GM18507 (cell line): ENCODE results near the gene PPP2R3A.
A peak's percentile ranks its signal among the peaks of the same experiment; 100 is the strongest.
"Not testable (repeated sequence)": the region's sequence is repeated elsewhere in the genome, so short reads cannot be mapped to it uniquely, and the experiment has no call there.

ENCODE experiments used
- DNase-seq: peaks from one replicate; pipeline ENCODE4 v3.0.0; 2011; ENCODE audit warnings: low read depth; ENCODE audit not compliant: insufficient read length; ENCODE audit errors: extremely low spot score
- FAIRE-seq: peaks from 2 replicates; lab custom pipeline; 2011; peaks lifted over from hg19 to GRCh38; lab: Jason Lieb, UNC

PPP2R3A gene

GRCh38 chr3:136186846-136187245, 221.3 kb downstream of the PPP2R3A start:
- DNase-seq (no peak), FAIRE-seq (no peak)

- no peak for FAIRE-seq
- DNase-seq = no peak
Observed at GRCh38 chr3:136187868-136188267, 222.3 kb downstream of the PPP2R3A start.

- DNase-seq (no peak), FAIRE-seq (no peak)
Observed at GRCh38 chr3:136189043-136189442, 223.5 kb downstream of the PPP2R3A start.

GRCh38 chr3:136189859-136190617, 224.5 kb downstream of the PPP2R3A start:
- FAIRE-seq (no peak), DNase-seq (no peak)

GRCh38 chr3:136192195-136192594, 226.7 kb downstream of the PPP2R3A start:
- not testable (repeated sequence) for FAIRE-seq, DNase-seq

- DNase-seq = no peak
- no peak for FAIRE-seq
Observed at GRCh38 chr3:136192831-136193230, 227.3 kb downstream of the PPP2R3A start.

GRCh38 chr3:136193278-136194054, 227.9 kb downstream of the PPP2R3A start:
- FAIRE-seq = no peak

GRCh38 chr3:136194409-136195257, 229.1 kb downstream of the PPP2R3A start:
- DNase-seq (no peak), FAIRE-seq (peak; percentile 67)

More at GRCh38 chr3:136193278-136194054, 227.9 kb downstream of the PPP2R3A start:
- DNase-seq = no peak

- no peak for FAIRE-seq
- DNase-seq = peak; percentile 36
Observed at GRCh38 chr3:136195258-136196063, 229.9 kb downstream of the PPP2R3A start.

- FAIRE-seq (no peak), DNase-seq (no peak)
Observed at GRCh38 chr3:136196064-136196400, 230.5 kb downstream of the PPP2R3A start, which contains the start of gene MSL2. MSL2 (minus strand) TSS chr3:136196335; CDS start chr3:136195113, 1,222 bp downstream.

- peak; percentile 98 for FAIRE-seq
- DNase-seq = peak; percentile 96
Observed at GRCh38 chr3:136196401-136197158, 231.1 kb downstream of the PPP2R3A start.

GRCh38 chr3:136197159-136197793, 231.7 kb downstream of the PPP2R3A start:
- FAIRE-seq (peak; percentile 51), DNase-seq (no peak)
